Measurements from ENCODE around the gene NRG3.
A peak's percentile ranks its signal among the peaks of the same experiment; 100 is the strongest.

NRG3 gene

DNA sequence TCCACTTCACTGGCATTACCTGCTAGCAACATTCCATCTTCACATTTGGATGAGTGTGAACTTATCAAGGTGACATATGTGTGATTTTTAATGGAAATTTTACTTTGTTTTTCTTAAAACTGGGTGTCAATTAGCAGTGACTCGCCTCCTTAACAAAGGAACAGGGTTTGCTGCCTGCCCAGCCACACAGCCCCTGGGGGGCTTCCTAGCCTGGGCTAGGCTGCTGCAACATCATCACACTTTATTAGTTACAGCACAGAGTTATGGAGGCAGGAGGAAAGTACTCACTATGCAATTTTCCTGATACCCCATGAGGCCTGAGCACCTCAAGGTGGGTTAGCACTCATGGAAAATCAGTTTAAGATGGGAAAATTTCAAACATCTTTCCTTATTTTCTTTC lies 861.3 kb downstream of the NRG3 start:
- FAIRE-seq (no peak), DNase-seq (ENCODE audit: insufficient read length, low spot score) (no peak)
- TF ChIP-seq POLR2A (IDR thresholded peaks at IDR 0.05; ENCODE audit: low read depth, low read length) (no peak), POLR2AphosphoS5 (IDR thresholded peaks at IDR 0.05; ENCODE audit: low read depth, low read length) (no peak), SPI1 (IDR thresholded peaks at IDR 0.05; ENCODE audit: low read depth, low read length) (no peak), POU2F2 (IDR thresholded peaks at IDR 0.05; ENCODE audit: low read depth, low read length) (no peak), TAF1 (IDR thresholded peaks at IDR 0.05; ENCODE audit: low read depth, low read length) (no peak), PAX5 (IDR thresholded peaks at IDR 0.05; ENCODE audit: insufficient read depth, low read length, severe bottlenecking) (no peak)

GRCh38 chr10:82737549-82737948 lies 862.6 kb downstream of the NRG3 start:
- TF ChIP-seq TAF1 (IDR thresholded peaks at IDR 0.05; ENCODE audit: low read depth, low read length): no peak
- TF ChIP-seq POLR2AphosphoS5 (IDR thresholded peaks at IDR 0.05; ENCODE audit: low read depth, low read length): no peak
- no peak for TF ChIP-seq SPI1 (IDR thresholded peaks at IDR 0.05; ENCODE audit: low read depth, low read length)
- TF ChIP-seq POU2F2 (IDR thresholded peaks at IDR 0.05; ENCODE audit: low read depth, low read length): no peak
- no peak for FAIRE-seq
- DNase-seq (ENCODE audit: insufficient read length, low spot score): no peak

GRCh38 chr10:82738592-82738991 lies 863.6 kb downstream of the NRG3 start:
- DNase-seq (ENCODE audit: insufficient read length, low spot score) (no peak), FAIRE-seq (no peak)
- TF ChIP-seq POLR2AphosphoS5 (IDR thresholded peaks at IDR 0.05; ENCODE audit: low read depth, low read length) (no peak), PAX5 (IDR thresholded peaks at IDR 0.05; ENCODE audit: insufficient read depth, low read length, severe bottlenecking) (no peak)

- DNase-seq (ENCODE audit: insufficient read length, low spot score): no peak
- FAIRE-seq: no peak
- TF ChIP-seq TAF1 (IDR thresholded peaks at IDR 0.05; ENCODE audit: low read depth, low read length) (no peak), POLR2A (IDR thresholded peaks at IDR 0.05; ENCODE audit: low read depth, low read length) (no peak)
Observed at GRCh38 chr10:82742478-82742877, 867.5 kb downstream of the NRG3 start.

DNA sequence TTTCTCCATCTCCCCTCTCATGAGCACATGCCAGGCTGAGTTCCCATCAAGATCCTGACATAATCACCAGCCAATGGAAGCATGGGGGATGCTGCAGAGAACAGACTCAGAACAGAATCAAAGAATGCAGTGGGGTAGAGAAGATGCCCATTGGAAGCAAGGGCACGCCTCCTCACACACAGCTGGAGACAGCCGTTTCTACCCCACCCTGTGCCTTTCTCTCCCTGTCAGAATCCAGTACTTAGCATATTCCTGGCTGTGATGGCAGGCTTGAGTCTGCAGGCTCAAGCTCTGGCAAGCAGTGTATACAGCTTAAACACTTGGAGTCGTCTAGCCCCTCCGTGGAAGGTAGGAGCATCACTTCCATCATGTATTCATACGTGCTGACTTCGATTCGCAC lies 867.9 kb downstream of the NRG3 start:
- DNase-seq (ENCODE audit: insufficient read length, low spot score) (no peak), FAIRE-seq (no peak)
- no peak for TF ChIP-seq SPI1 (IDR thresholded peaks at IDR 0.05; ENCODE audit: low read depth, low read length)
- TF ChIP-seq POLR2A (IDR thresholded peaks at IDR 0.05; ENCODE audit: low read depth, low read length): no peak
- no peak for TF ChIP-seq POLR2AphosphoS5 (IDR thresholded peaks at IDR 0.05; ENCODE audit: low read depth, low read length)
- no peak for TF ChIP-seq TAF1 (IDR thresholded peaks at IDR 0.05; ENCODE audit: low read depth, low read length)
- TF ChIP-seq PAX5 (IDR thresholded peaks at IDR 0.05; ENCODE audit: insufficient read depth, low read length, severe bottlenecking): no peak
- TF ChIP-seq POU2F2 (IDR thresholded peaks at IDR 0.05; ENCODE audit: low read depth, low read length): no peak

DNA sequence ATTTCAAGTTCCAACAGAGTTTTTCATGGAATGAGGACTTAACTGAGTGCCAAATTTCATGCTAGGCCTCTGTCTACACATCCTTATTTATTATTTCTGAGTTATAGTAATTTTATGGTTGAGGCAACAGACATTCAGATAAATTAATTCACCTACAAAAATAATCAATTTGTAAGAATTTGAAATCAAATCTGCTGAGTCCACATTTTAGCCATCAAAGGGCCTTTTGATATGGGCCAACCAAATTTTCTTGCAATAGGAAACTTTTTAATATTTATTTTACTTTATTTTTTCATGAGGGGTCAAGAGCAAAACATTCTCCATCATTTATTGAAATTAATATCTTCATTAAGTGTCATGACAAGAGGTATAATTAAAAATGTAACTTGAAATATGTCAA lies 875.5 kb downstream of the NRG3 start:
- no peak for FAIRE-seq
- TF ChIP-seq PAX5 (IDR thresholded peaks at IDR 0.05; ENCODE audit: insufficient read depth, low read length, severe bottlenecking) (no peak), POLR2A (IDR thresholded peaks at IDR 0.05; ENCODE audit: low read depth, low read length) (no peak), TAF1 (IDR thresholded peaks at IDR 0.05; ENCODE audit: low read depth, low read length) (no peak), POU2F2 (IDR thresholded peaks at IDR 0.05; ENCODE audit: low read depth, low read length) (no peak), POLR2AphosphoS5 (IDR thresholded peaks at IDR 0.05; ENCODE audit: low read depth, low read length) (no peak), SPI1 (IDR thresholded peaks at IDR 0.05; ENCODE audit: low read depth, low read length) (no peak)
- DNase-seq (ENCODE audit: insufficient read length, low spot score): no peak

DNA sequence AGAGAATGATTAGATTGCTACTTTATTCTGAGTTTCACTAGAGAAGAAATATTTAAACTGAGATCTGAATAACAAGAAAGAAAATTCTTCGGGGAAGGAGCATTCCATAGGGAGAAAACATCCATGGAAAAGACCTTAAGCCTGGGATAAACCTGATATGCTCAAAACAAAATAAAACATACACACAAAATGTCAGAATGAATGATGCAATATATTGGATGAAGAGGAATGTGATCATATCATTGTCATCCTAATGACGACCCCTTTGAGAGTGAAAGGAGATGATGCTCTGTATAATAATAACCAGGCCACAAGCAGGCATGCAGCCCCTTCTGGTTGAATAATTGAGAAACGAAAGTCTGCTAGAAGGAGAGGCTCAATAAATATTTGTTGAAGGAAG lies 882.4 kb downstream of the NRG3 start:
- DNase-seq (ENCODE audit: insufficient read length, low spot score) (no peak), FAIRE-seq (no peak)
- TF ChIP-seq TAF1 (IDR thresholded peaks at IDR 0.05; ENCODE audit: low read depth, low read length) (no peak), PAX5 (IDR thresholded peaks at IDR 0.05; ENCODE audit: insufficient read depth, low read length, severe bottlenecking) (no peak), SPI1 (IDR thresholded peaks at IDR 0.05; ENCODE audit: low read depth, low read length) (no peak), POLR2AphosphoS5 (IDR thresholded peaks at IDR 0.05; ENCODE audit: low read depth, low read length) (no peak), POU2F2 (IDR thresholded peaks at IDR 0.05; ENCODE audit: low read depth, low read length) (no peak), POLR2A (IDR thresholded peaks at IDR 0.05; ENCODE audit: low read depth, low read length) (no peak)

GRCh38 chr10:82757901-82758300 lies 882.9 kb downstream of the NRG3 start:
- DNase-seq (ENCODE audit: insufficient read length, low spot score) (no peak), FAIRE-seq (no peak)
- TF ChIP-seq TAF1 (IDR thresholded peaks at IDR 0.05; ENCODE audit: low read depth, low read length): no peak
- TF ChIP-seq SPI1 (IDR thresholded peaks at IDR 0.05; ENCODE audit: low read depth, low read length): no peak

DNA sequence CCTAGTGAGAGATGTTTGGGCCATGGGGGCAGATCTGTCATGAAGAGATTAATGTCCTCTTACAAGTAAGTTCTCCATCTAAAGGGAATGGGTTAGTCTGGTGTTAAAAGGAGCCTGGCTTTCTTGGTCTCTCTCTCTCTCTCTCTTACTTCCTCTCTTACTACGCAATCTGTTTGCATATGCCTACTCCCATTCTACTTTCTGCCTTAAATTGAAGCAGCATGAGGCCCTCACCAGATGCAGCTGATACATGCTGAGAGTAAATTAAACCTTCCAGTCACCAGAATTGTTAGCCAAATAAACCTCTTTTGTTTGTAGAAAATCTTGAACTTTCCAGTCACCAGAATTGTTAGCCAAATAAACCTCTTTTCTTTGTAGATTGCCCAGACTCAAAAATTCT lies 884.1 kb downstream of the NRG3 start:
- no peak for DNase-seq (ENCODE audit: insufficient read length, low spot score)
- FAIRE-seq: no peak
- TF ChIP-seq PAX5 (IDR thresholded peaks at IDR 0.05; ENCODE audit: insufficient read depth, low read length, severe bottlenecking) (no peak), SPI1 (IDR thresholded peaks at IDR 0.05; ENCODE audit: low read depth, low read length) (no peak), POU2F2 (IDR thresholded peaks at IDR 0.05; ENCODE audit: low read depth, low read length) (no peak), TAF1 (IDR thresholded peaks at IDR 0.05; ENCODE audit: low read depth, low read length) (no peak), POLR2AphosphoS5 (IDR thresholded peaks at IDR 0.05; ENCODE audit: low read depth, low read length) (no peak), POLR2A (IDR thresholded peaks at IDR 0.05; ENCODE audit: low read depth, low read length) (no peak)

DNA sequence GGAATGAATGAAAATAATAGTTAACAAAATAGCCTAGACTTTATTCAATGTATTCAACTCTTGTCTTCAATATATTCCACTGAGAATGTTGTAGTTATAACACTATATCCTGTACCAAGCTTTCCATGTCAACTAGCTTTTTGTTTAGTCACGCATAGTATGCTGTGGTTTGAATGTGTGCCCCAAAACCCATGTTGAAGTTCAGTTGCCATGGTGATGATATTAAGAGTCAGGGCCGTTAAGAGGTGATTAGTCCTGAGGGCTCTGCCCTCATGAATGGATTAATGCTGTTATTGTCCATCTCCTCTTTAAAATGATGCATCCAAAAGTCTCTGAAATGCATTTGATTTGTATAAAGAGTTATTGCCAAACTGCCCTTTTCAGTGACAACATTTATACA lies 887.6 kb downstream of the NRG3 start:
- FAIRE-seq (no peak), DNase-seq (ENCODE audit: insufficient read length, low spot score) (no peak)
- TF ChIP-seq POLR2AphosphoS5 (IDR thresholded peaks at IDR 0.05; ENCODE audit: low read depth, low read length) (no peak), POU2F2 (IDR thresholded peaks at IDR 0.05; ENCODE audit: low read depth, low read length) (no peak), POLR2A (IDR thresholded peaks at IDR 0.05; ENCODE audit: low read depth, low read length) (no peak), TAF1 (IDR thresholded peaks at IDR 0.05; ENCODE audit: low read depth, low read length) (no peak), SPI1 (IDR thresholded peaks at IDR 0.05; ENCODE audit: low read depth, low read length) (no peak), PAX5 (IDR thresholded peaks at IDR 0.05; ENCODE audit: insufficient read depth, low read length, severe bottlenecking) (no peak)

GRCh38 chr10:82768040-82768439 lies 893.0 kb downstream of the NRG3 start:
- no peak for TF ChIP-seq TAF1 (IDR thresholded peaks at IDR 0.05; ENCODE audit: low read depth, low read length)
- TF ChIP-seq SPI1 (IDR thresholded peaks at IDR 0.05; ENCODE audit: low read depth, low read length): 0 out of 2 replicates have a peak, but pooled peaks have one; percentile 5
- FAIRE-seq (no peak), DNase-seq (ENCODE audit: insufficient read length, low spot score) (no peak)

All from GM12891 (cell line).